Measurements from ENCODE around the gene PIEZO1.

DNA sequence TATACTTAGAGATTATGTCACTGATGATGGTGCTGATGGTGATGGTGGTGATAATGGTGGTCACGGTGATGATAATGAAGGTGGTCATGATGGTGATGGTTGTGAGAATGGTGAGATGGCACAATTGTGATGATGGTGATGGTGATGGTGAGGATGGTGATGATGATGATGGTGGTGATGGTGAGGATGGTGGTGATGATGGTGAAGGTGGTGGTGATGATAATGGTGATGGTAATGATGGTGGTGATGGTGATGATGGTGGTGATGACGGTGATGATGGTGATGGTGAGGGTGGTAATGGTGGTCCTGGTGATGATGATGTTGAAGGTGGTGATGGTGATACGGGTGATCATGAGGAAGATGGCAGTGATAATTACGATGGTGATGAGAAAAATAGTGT lies 13.1 kb upstream of the PIEZO1 start:
- TF ChIP-seq, protein P1, sequence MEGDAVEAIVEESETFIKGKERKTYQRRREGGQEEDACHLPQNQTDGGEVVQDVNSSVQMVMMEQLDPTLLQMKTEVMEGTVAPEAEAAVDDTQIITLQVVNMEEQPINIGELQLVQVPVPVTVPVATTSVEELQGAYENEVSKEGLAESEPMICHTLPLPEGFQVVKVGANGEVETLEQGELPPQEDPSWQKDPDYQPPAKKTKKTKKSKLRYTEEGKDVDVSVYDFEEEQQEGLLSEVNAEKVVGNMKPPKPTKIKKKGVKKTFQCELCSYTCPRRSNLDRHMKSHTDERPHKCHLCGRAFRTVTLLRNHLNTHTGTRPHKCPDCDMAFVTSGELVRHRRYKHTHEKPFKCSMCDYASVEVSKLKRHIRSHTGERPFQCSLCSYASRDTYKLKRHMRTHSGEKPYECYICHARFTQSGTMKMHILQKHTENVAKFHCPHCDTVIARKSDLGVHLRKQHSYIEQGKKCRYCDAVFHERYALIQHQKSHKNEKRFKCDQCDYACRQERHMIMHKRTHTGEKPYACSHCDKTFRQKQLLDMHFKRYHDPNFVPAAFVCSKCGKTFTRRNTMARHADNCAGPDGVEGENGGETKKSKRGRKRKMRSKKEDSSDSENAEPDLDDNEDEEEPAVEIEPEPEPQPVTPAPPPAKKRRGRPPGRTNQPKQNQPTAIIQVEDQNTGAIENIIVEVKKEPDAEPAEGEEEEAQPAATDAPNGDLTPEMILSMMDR (IDR thresholded peaks at IDR 0.05), result no peak
- TF ChIP-seq POLR2A (IDR thresholded peaks at IDR 0.05), result no peak
